RWPE2 (cell line): ENCODE data around the gene COX5A.
"Not testable (repeated sequence)": the region's sequence is repeated elsewhere in the genome, so short reads cannot be mapped to it uniquely, and the experiment has no call there.

Experiments used
- ATAC-seq: fragments of 200-7000 bp; cut with Tn5 transposase; 3 replicates; pipeline ENCODE4 v1.9.1; 2021; ENCODE audit warnings: low read depth
- DNase-seq: peaks from one replicate; pipeline ENCODE4 v3.0.0-alpha.2; 2020; ENCODE audit warnings: low spot score
- H3K27ac ChIP-seq: fragments of 450-650 bp; 2 replicates; pipeline ENCODE4 v1.5.1; 2017; ENCODE audit warnings: mild to moderate bottlenecking; ENCODE audit not compliant: poor library complexity, severe bottlenecking
- H3K27me3 ChIP-seq: fragments of 250-450 bp; sonication (Bioruptor Pico); 2 replicates; pipeline ENCODE4 v1.5.1; 2021; ENCODE audit warnings: mild to moderate bottlenecking, moderate library complexity; ENCODE audit not compliant: insufficient read depth, poor library complexity, severe bottlenecking
- H3K36me3 ChIP-seq: fragments of 250-450 bp; sonication (Bioruptor Pico); 2 replicates; pipeline ENCODE4 v1.5.1; 2020; ENCODE audit warnings: low read depth, mild to moderate bottlenecking, moderate library complexity
- H3K4me1 ChIP-seq: fragments of 250-450 bp; sonication (Bioruptor Pico); 2 replicates; pipeline ENCODE4 v1.5.1; 2021; ENCODE audit warnings: mild to moderate bottlenecking, moderate library complexity; ENCODE audit not compliant: insufficient read depth, poor library complexity, severe bottlenecking
- H3K4me3 ChIP-seq: fragments of 250-450 bp; sonication (Bioruptor Pico); 2 replicates; pipeline ENCODE4 v1.5.1; 2021; ENCODE audit warnings: mild to moderate bottlenecking, moderate library complexity; ENCODE audit not compliant: severe bottlenecking
- H3K9me3 ChIP-seq: fragments of 250-450 bp; sonication (Bioruptor Pico); 2 replicates; pipeline ENCODE4 v1.5.1; 2021; ENCODE audit warnings: mild to moderate bottlenecking, moderate library complexity; ENCODE audit not compliant: severe bottlenecking
- CTCF ChIP-seq: fragments of 450-650 bp; IDR thresholded peaks from one replicate; pipeline ENCODE4 v1.5.1; 2017; ENCODE audit warnings: mild to moderate bottlenecking, moderate library complexity; ENCODE audit not compliant: poor library complexity, severe bottlenecking

Gene COX5A

DNA sequence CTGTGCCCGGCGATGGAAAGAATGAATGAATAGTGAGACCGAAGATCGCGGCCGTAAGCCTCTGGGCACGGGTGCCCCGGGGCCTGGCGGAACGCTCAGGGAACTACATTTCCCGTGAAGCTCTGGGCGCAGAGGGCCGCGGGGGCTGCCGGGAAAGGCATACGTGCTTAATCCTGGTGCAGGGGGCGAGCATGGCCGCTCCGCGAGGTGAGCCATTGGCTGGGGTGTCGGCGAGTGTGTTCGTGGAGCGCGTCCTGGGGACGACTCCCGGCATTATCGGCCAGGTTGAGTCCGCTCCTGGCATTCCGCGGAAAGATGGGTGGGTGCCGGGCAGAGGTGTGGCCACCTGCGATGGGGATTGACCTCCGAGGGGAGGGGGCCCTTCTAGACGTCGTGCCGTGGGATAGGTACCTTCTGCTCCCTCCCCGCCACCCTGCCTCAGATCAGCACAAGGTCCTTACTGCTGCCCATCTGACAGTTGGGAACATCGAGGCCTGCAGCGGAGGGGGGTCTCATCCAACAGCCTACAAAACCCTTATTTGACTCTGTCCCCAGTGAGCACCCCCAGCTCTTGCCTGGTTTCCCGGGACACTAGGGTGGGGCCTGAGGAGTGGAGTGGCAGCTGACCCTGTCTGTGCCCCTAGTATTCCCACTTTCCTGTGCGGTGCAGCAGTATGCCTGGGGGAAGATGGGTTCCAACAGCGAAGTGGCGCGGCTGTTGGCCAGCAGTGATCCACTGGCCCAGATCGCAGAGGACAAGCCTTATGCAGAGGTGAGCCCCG lies 47.8 kb downstream of the COX5A start, which contains the start of gene MPI:
Gene MPI, plus strand, starts transcription at position 160 of the 782 bp plus-strand sequence. Its CDS starts 32 bp downstream, at position 192.
- H3K4me3 ChIP-seq = peak within 1 kb of the TSS; percentile 87
- DNase-seq (peak; percentile 94), ATAC-seq (peak; percentile 97)
- H3K27ac ChIP-seq = peak within 1 kb of the TSS; percentile 37
- no peaks in the 10 kb centered on the region for H3K27me3 ChIP-seq
- TF ChIP-seq CTCF = no peak
- no peaks in the 10 kb centered on the region for H3K9me3 ChIP-seq
- peaks cover 9% of the 10 kb centered on the region for H3K4me1 ChIP-seq
- H3K36me3 ChIP-seq = peaks cover 30% of the 10 kb centered on the region

DNA sequence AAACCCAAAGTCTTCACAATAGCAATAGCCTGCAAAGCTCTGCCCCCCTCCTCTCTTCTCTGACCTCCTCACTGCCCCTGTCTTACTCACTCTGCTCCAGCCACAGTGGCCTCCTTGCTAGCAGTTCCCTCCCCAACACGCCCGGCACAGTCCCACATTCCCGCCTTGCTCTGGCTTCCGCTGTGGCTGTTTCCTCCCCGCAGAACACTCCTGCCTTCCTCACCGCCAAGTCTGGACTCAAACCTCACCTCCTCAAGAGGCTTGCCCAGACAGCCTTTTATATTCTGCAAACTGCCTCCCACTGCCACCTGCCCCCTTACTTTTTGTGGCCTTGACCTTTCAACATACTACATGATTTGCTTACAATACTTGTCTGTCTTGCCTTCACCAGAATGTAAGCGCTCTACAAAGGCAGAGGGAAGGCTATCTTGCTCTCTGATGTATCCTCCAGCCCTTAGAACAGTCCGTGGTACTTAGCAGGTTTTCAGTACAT lies 48.4 kb downstream of the COX5A start:
- Histone ChIP-seq H3K27ac (no peak overlapping the region), H3K4me1 (peaks cover 15% of the 10 kb centered on the region), H3K27me3 (no peaks in the 10 kb centered on the region), H3K36me3 (peaks cover 30% of the 10 kb centered on the region), H3K4me3 (peak overlapping the region; percentile 87), H3K9me3 (no peaks in the 10 kb centered on the region)
- ATAC-seq = no peak
- DNase-seq = no peak
- TF ChIP-seq CTCF = no peak

DNA sequence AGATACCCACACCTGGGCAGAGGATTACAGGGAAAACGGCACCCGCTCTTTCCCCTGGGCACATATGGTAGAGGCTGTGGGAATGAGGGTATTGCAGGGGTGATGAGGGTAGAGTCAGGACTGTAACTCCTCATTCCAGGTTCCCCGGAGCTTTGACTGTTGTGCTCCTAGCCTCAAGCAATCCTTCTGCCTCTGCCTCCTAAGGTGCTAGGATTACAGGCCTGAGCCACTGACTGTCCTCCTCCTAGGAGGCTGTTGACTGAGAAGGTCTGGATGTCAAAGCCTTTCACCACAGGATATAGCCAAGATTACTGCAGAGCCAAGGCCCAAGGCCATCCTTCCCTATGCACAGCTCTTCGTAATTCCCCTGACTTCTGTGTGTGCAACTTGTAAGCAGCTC lies 49.2 kb downstream of the COX5A start:
- Histone ChIP-seq H3K27me3 (no peaks in the 10 kb centered on the region), H3K9me3 (no peaks in the 10 kb centered on the region), H3K4me3 (no peak overlapping the region), H3K27ac (no peak overlapping the region), H3K4me1 (peaks cover 20% of the 10 kb centered on the region), H3K36me3 (peaks cover 30% of the 10 kb centered on the region)
- DNase-seq = no peak
- TF ChIP-seq CTCF = no peak
- no peak for ATAC-seq

- peaks cover 18% of the 10 kb centered on the region for H3K4me1 ChIP-seq
- not testable (repeated sequence) for DNase-seq, H3K27me3 ChIP-seq, ATAC-seq, H3K27ac ChIP-seq, H3K4me3 ChIP-seq, H3K9me3 ChIP-seq
- peaks cover 19% of the 10 kb centered on the region for H3K36me3 ChIP-seq
These were observed 50.2 kb downstream of the COX5A start for GRCh38 chr15:74887537-74888193.

DNA sequence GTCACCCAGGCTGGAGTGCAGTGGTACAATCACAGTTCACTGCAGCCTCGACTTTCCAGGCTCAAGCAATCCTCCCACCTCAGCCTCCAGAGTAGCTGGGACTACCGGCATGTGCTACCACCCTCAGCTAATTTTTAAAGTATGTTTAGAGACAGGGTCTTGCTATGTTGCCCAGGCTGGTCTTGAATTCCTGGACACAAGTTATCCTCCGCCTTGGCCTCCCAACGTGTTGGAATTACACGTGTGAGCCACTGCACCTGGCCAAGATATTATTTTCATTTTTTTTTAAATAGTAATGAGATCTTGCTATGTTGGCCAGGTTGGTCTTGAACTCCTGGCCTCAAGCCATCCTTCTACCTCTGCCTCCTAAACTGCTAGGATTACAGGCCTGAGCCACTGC lies 52.4 kb downstream of the COX5A start:
- TF ChIP-seq CTCF = no peak
- no peak for ATAC-seq

More for the DNA sequence above, 52.4 kb downstream of the COX5A start:
- Histone ChIP-seq H3K36me3 (no peaks in the 10 kb centered on the region), H3K4me1 (peaks cover 15% of the 10 kb centered on the region), H3K9me3 (no peaks in the 10 kb centered on the region), H3K27me3 (no peaks in the 10 kb centered on the region), H3K27ac (peak overlapping the region; percentile 12), H3K4me3 (no peak overlapping the region)
- no peak for DNase-seq
